ENCODE data around the gene ALAS1. TPM values are rescaled to one million over a fixed set of nuclear protein-coding genes. Genes with fewer than 3 reads are reported as not detected.
"Not testable (repeated sequence)": the region's sequence is repeated elsewhere in the genome, so short reads cannot be mapped to it uniquely, and the experiment has no call there.

Gene ALAS1
- total RNA-seq, 1 experiment from 2014 or later = 69.5 TPM

DNA sequence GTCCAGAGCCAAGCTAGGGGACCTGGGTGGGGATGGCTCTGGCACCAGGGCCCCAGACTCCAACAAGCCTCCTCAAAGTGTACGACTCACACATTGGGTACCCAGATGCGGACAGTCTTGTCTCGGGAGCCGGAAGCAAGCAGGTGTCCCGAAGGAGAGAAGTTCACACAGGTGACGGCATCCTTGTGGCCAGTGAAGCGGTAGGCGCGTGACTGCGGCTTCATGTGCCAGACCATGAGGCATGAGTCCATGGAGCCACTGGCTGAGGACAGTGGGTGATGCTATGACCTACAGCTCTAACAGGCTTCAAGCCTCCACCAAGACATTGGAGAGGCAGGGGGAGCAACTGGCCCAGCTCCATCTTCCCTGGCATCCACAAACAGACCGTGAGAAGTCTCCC lies 48.2 kb upstream of the ALAS1 start:
- Histone ChIP-seq H2AFZ (ENCODE audit: low read length) (no peak overlapping the region), H3K9me2 (replicated peaks; ENCODE audit: low read length) (no peaks in the 10 kb centered on the region), H3K4me3 (ENCODE audit: low read length) (no peak overlapping the region), H3K4me2 (ENCODE audit: low read length) (no peak overlapping the region), H3K27ac (ENCODE audit: low read length) (no peak overlapping the region), H4K20me1 (ENCODE audit: low read length) (no peaks in the 10 kb centered on the region), H3K9ac (ENCODE audit: low read length) (no peak overlapping the region), H3K4me1 (ENCODE audit: insufficient read depth, low read length) (peaks cover 11% of the 10 kb centered on the region), H3K36me3 (ENCODE audit: low read depth, low read length) (peaks cover 24% of the 10 kb centered on the region; the same call in 1 of the 2 replicates), H3K79me2 (ENCODE audit: low read length) (peaks cover 31% of the 10 kb centered on the region), H3K27me3 (ENCODE audit: low read length) (no peaks in the 10 kb centered on the region), H3F3A (ENCODE audit: low read length, unreplicated experiment) (no peaks in the 10 kb centered on the region), H3K9me3 (ENCODE audit: low read length) (no peaks in the 10 kb centered on the region)
- intact Hi-C loops (cut with micrococcal nuclease) = loop anchor here (5.0 kb wide), 1 partner anchor 138 kb away; the partner anchor contains the start of gene GLYCTK
- ATAC-seq (no peak), DNase-seq (no peak)
- ChIA-PET CTCF (no interaction called here), POLR2A (ENCODE audit: unreplicated experiment) (no interaction called here)
- TF ChIP-seq EZH2 (IDR thresholded peaks at IDR 0.05; ENCODE audit: low read length, unreplicated experiment) (no peak), EZH2phosphoT487 (IDR thresholded peaks at IDR 0.05; ENCODE audit: borderline replicate concordance, low read length) (no peak)
- TF ChIP-seq, protein P1, sequence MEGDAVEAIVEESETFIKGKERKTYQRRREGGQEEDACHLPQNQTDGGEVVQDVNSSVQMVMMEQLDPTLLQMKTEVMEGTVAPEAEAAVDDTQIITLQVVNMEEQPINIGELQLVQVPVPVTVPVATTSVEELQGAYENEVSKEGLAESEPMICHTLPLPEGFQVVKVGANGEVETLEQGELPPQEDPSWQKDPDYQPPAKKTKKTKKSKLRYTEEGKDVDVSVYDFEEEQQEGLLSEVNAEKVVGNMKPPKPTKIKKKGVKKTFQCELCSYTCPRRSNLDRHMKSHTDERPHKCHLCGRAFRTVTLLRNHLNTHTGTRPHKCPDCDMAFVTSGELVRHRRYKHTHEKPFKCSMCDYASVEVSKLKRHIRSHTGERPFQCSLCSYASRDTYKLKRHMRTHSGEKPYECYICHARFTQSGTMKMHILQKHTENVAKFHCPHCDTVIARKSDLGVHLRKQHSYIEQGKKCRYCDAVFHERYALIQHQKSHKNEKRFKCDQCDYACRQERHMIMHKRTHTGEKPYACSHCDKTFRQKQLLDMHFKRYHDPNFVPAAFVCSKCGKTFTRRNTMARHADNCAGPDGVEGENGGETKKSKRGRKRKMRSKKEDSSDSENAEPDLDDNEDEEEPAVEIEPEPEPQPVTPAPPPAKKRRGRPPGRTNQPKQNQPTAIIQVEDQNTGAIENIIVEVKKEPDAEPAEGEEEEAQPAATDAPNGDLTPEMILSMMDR (conservative IDR thresholded peaks at IDR 0.05; ENCODE audit: low read depth, low read length) = no peak
- no TSS peak for BruUV-seq (replicated peaks)

- BruUV-seq (replicated peaks) = no TSS peak
These were observed 47.6 kb upstream of the ALAS1 start for GRCh38 chr3:52150357-52150756.

DNA sequence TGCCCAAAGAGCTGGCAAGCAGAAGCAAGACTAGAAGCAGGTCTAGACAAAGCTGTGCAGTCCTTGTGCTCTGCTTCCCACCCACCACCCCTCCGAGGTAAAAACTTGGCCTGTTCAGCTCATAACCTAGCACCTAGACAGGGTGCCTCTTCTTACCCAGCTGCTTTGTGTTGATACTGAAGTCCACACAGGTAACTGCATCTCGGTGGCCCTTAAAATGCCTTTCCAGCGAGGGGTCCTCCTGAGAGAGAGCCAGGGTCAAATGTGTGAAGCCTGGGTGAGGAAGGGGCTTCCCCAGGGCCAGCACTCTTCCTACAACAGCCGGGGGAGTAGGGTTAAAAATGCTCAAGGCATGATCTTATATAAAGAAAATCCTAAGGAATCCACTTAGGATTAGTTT lies 47.1 kb upstream of the ALAS1 start:
- no peak for DNase-seq
- no peak for ATAC-seq
- ChIA-PET POLR2A (ENCODE audit: unreplicated experiment) (no interaction called here), CTCF (interaction anchor here (0.6 kb wide), 1 partner anchor 70 kb away, joined by 3 read pairs; no protein-coding TSS in a partner anchor)
- Histone ChIP-seq H3K27ac (ENCODE audit: low read length) (no peak overlapping the region), H2AFZ (ENCODE audit: low read length) (no peak overlapping the region), H3K9me3 (ENCODE audit: low read length) (no peaks in the 10 kb centered on the region), H3F3A (ENCODE audit: low read length, unreplicated experiment) (no peaks in the 10 kb centered on the region), H3K4me2 (ENCODE audit: low read length) (no peak overlapping the region), H3K9ac (ENCODE audit: low read length) (no peak overlapping the region), H3K27me3 (ENCODE audit: low read length) (no peaks in the 10 kb centered on the region), H3K36me3 (ENCODE audit: low read depth, low read length) (peaks cover 24% of the 10 kb centered on the region; the same call in 1 of the 2 replicates), H3K4me1 (ENCODE audit: insufficient read depth, low read length) (peaks cover 17% of the 10 kb centered on the region), H3K4me3 (ENCODE audit: low read length) (no peak overlapping the region), H4K20me1 (ENCODE audit: low read length) (no peaks in the 10 kb centered on the region), H3K79me2 (ENCODE audit: low read length) (peaks cover 31% of the 10 kb centered on the region), H3K9me2 (replicated peaks; ENCODE audit: low read length) (no peaks in the 10 kb centered on the region)
- BruUV-seq (replicated peaks) = no TSS peak
- intact Hi-C loops (cut with micrococcal nuclease) = loop anchor here (5.0 kb wide), 1 partner anchor 136 kb away; the partner anchor contains the start of gene GLYCTK
- TF ChIP-seq, protein P1 (conservative IDR thresholded peaks at IDR 0.05; ENCODE audit: low read depth, low read length) = no peak
- TF ChIP-seq EZH2phosphoT487 (IDR thresholded peaks at IDR 0.05; ENCODE audit: borderline replicate concordance, low read length) (no peak), EZH2 (IDR thresholded peaks at IDR 0.05; ENCODE audit: low read length, unreplicated experiment) (no peak)

More at GRCh38 chr3:52150357-52150756, 47.6 kb upstream of the ALAS1 start:
- H3K4me2 ChIP-seq (ENCODE audit: low read length) = no peak overlapping the region
- POLR2A ChIA-PET (ENCODE audit: unreplicated experiment) = no interaction called here
- H2AFZ ChIP-seq (ENCODE audit: low read length) = no peak overlapping the region
- CTCF ChIA-PET = interaction anchor here (0.6 kb wide), 1 partner anchor 70 kb away, joined by 3 read pairs; no protein-coding TSS in a partner anchor
- peaks cover 31% of the 10 kb centered on the region for H3K79me2 ChIP-seq (ENCODE audit: low read length)
- TF ChIP-seq EZH2 (IDR thresholded peaks at IDR 0.05; ENCODE audit: low read length, unreplicated experiment) = no peak
- TF ChIP-seq, protein P1 (conservative IDR thresholded peaks at IDR 0.05; ENCODE audit: low read depth, low read length) = no peak
- TF ChIP-seq EZH2phosphoT487 (IDR thresholded peaks at IDR 0.05; ENCODE audit: borderline replicate concordance, low read length) = no peak
- DNase-seq = no peak
- no peak overlapping the region for H3K4me3 ChIP-seq (ENCODE audit: low read length)
- peaks cover 17% of the 10 kb centered on the region for H3K4me1 ChIP-seq (ENCODE audit: insufficient read depth, low read length)
- intact Hi-C loops (cut with micrococcal nuclease) = loop anchor here (5.0 kb wide), 1 partner anchor 137 kb away; the partner anchor contains the start of gene GLYCTK
- no peaks in the 10 kb centered on the region for H3F3A ChIP-seq (ENCODE audit: low read length, unreplicated experiment)
- no peak overlapping the region for H3K27ac ChIP-seq (ENCODE audit: low read length)
- no peak overlapping the region for H3K9ac ChIP-seq (ENCODE audit: low read length)
- H3K9me2 ChIP-seq (replicated peaks; ENCODE audit: low read length) = no peaks in the 10 kb centered on the region
- no peaks in the 10 kb centered on the region for H4K20me1 ChIP-seq (ENCODE audit: low read length)
- no peaks in the 10 kb centered on the region for H3K27me3 ChIP-seq (ENCODE audit: low read length)
- H3K36me3 ChIP-seq (ENCODE audit: low read depth, low read length) = peaks cover 24% of the 10 kb centered on the region; the same call in 1 of the 2 replicates
- no peaks in the 10 kb centered on the region for H3K9me3 ChIP-seq (ENCODE audit: low read length)
- no peak for ATAC-seq

- H3K4me2 ChIP-seq (ENCODE audit: low read length); H3F3A ChIP-seq (ENCODE audit: low read length, unreplicated experiment); H3K9me2 ChIP-seq (replicated peaks; ENCODE audit: low read length); POLR2A ChIA-PET (ENCODE audit: unreplicated experiment); H3K27ac ChIP-seq (ENCODE audit: low read length); H3K9me3 ChIP-seq (ENCODE audit: low read length); DNase-seq; ATAC-seq; H3K9ac ChIP-seq (ENCODE audit: low read length); H3K4me3 ChIP-seq (ENCODE audit: low read length); H4K20me1 ChIP-seq (ENCODE audit: low read length); BruUV-seq (replicated peaks); CTCF ChIA-PET; H2AFZ ChIP-seq (ENCODE audit: low read length); H3K27me3 ChIP-seq (ENCODE audit: low read length): not testable (repeated sequence)
- Histone ChIP-seq H3K4me1 (ENCODE audit: insufficient read depth, low read length) (peaks cover 17% of the 10 kb centered on the region), H3K36me3 (ENCODE audit: low read depth, low read length) (peaks cover 24% of the 10 kb centered on the region; the same call in 1 of the 2 replicates), H3K79me2 (ENCODE audit: low read length) (peaks cover 31% of the 10 kb centered on the region)
- intact Hi-C loops (cut with micrococcal nuclease) = loop anchor here (5.0 kb wide), 1 partner anchor 135 kb away; the partner anchor contains the start of gene GLYCTK
These were observed 46.0 kb upstream of the ALAS1 start for GRCh38 chr3:52151991-52152390.

All from PC-3 (cell line).